Lung (tissue), 12 donors: ENCODE results near the gene SUGCT. TPM values are rescaled to one million over a fixed set of nuclear protein-coding genes. Genes with fewer than 3 reads are reported as not detected.

Experiments
- ATAC-seq: fragments of 200-7000 bp; cut with Tn5 transposase; one replicate; pipeline ENCODE4 v1.9.1; 2020; ENCODE audit warnings: moderate number of reproducible peaks; ENCODE audit not compliant: insufficient read depth, low FRiP score
- DNase-seq, 3 donors: peaks; one replicate each; pipeline ENCODE4 v3.0.0-alpha.2; 2013 to 2017
- H3K27ac ChIP-seq, 2 donors: one replicate each; pipeline ENCODE4 v1.5.1; 2013; ENCODE audit warnings: mild to moderate bottlenecking in 2 of 2, moderate library complexity in 2 of 2, control low read depth in 1 of 2, inconsistent platforms in 1 of 2, low read depth in 1 of 2, low read length in 1 of 2
- H3K27me3 ChIP-seq, 3 donors: one replicate each; pipeline ENCODE4 v1.5.1; 2013; ENCODE audit warnings: low read length in 2 of 3; ENCODE audit not compliant: control insufficient read depth in 3 of 3, insufficient read depth in 3 of 3
- H3K36me3 ChIP-seq, 4 donors: one replicate each; pipeline ENCODE4 v1.5.1; 2013; ENCODE audit warnings: low read length in 4 of 4, mild to moderate bottlenecking in 1 of 4, moderate library complexity in 1 of 4; ENCODE audit not compliant: control insufficient read depth in 4 of 4, insufficient read depth in 4 of 4
- H3K4me1 ChIP-seq, 5 donors: one replicate each; pipeline ENCODE4 v1.5.1; 2013; ENCODE audit warnings: low read length in 5 of 5, mild to moderate bottlenecking in 2 of 5, moderate library complexity in 1 of 5; ENCODE audit not compliant: control insufficient read depth in 5 of 5, insufficient read depth in 5 of 5
- H3K4me3 ChIP-seq: one replicate; pipeline ENCODE4 v1.5.1; 2013; ENCODE audit warnings: mild to moderate bottlenecking, control low read depth, moderate library complexity
- H3K9ac ChIP-seq, 2 donors: one replicate each; pipeline ENCODE4 v1.5.1; 2013; ENCODE audit warnings: low read length in 2 of 2, control low read depth in 1 of 2; ENCODE audit not compliant: insufficient read depth in 1 of 2
- H3K9me3 ChIP-seq, 4 donors: one replicate each; pipeline ENCODE4 v1.5.1; 2013; ENCODE audit warnings: low read length in 3 of 4, mild to moderate bottlenecking in 1 of 4, moderate library complexity in 1 of 4; ENCODE audit not compliant: control insufficient read depth in 4 of 4, insufficient read depth in 3 of 4
- WGBS, 2 donors: extraction: QIAGEN DNeasy Blood & Tissue Kit; methylation state at CpG; one replicate each; pipeline ENCODE4 v1.1.7; 2013; 5-methylcytosine and 5-hydroxymethylcytosine counted together
- polyA plus RNA-seq, 2 donors: library from polyadenylated mRNA; stranded (reverse); fragments of 200-250 nt; gene quantifications; one replicate each; pipeline ENCODE4 v1.2.1, GENCODE V29; 2013
- total RNA-seq, 2 donors: library from RNA; depleted of rRNA in 1 of 2; stranded (reverse); fragments of >200 nt in 1 of 2; gene quantifications; one replicate each; pipeline ENCODE4 v1.2.1, GENCODE V29; 2014 to 2021
- TF ChIP-seq, protein P1 (sequence below): IDR thresholded peaks from 2 replicates; pipeline ENCODE4 v1.5.1; 2012; ENCODE audit warnings: mild to moderate bottlenecking; ENCODE audit errors: control extremely low read depth, extremely low read depth
- donor health status: control.
- donor health status: control.
- donor health status: Bipolar disorder and iron deficiency.
- donor health status: healthy.
- donor health status: DM: yes; HTN: yes; CAD: no.

SUGCT gene
- total and polyA plus RNA-seq, 4 donors = 0.23 to 4.2 (median 1.8) TPM

GRCh38 chr7:40587419-40587818, 452.6 kb downstream of the SUGCT start:
- Histone ChIP-seq H3K27me3 (no peaks in the 10 kb centered on the region), H3K4me3 (no peak overlapping the region), H3K9ac (no peak overlapping the region), H3K27ac (no peak overlapping the region), H3K4me1 (no peaks in the 10 kb centered on the region), H3K9me3 (no peaks in the 10 kb centered on the region), H3K36me3 (no peaks in the 10 kb centered on the region)
- TF ChIP-seq, protein P1, sequence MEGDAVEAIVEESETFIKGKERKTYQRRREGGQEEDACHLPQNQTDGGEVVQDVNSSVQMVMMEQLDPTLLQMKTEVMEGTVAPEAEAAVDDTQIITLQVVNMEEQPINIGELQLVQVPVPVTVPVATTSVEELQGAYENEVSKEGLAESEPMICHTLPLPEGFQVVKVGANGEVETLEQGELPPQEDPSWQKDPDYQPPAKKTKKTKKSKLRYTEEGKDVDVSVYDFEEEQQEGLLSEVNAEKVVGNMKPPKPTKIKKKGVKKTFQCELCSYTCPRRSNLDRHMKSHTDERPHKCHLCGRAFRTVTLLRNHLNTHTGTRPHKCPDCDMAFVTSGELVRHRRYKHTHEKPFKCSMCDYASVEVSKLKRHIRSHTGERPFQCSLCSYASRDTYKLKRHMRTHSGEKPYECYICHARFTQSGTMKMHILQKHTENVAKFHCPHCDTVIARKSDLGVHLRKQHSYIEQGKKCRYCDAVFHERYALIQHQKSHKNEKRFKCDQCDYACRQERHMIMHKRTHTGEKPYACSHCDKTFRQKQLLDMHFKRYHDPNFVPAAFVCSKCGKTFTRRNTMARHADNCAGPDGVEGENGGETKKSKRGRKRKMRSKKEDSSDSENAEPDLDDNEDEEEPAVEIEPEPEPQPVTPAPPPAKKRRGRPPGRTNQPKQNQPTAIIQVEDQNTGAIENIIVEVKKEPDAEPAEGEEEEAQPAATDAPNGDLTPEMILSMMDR = no peak
- no peak for DNase-seq
- no peak for ATAC-seq

DNA sequence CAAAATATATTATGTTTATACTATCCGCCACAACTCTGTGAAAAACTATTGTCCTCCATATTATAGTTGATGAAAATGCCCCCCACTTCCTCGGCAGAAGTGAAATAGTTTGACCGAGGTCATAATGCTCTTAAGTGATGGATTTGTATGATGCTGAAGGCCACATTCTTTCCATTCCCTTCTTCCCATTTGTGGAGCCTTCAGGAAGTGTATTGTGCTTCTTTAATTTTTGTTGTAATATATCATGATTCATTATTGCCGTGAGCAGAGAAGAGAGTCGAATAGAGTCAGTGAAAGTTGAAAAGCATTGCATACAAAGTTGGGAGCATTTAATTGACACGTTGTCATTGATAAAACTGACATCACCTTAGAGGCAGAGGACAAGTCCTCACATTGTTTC, 460.3 kb downstream of the SUGCT start:
- ATAC-seq = no peak
- H3K9ac ChIP-seq = no peak overlapping the region
- H3K27ac ChIP-seq = no peak overlapping the region
- no peak for DNase-seq
- WGBS, 2 donors = 65 to 87% methylated on average over 6 of the region's 6 CpGs
- no peaks in the 10 kb centered on the region for H3K36me3 ChIP-seq
- peaks cover 0 to 4% (median 0%) of the 10 kb centered on the region in 4 donors for H3K9me3 ChIP-seq
- TF ChIP-seq, protein P1 = no peak
- no peak overlapping the region for H3K4me3 ChIP-seq
- no peaks in the 10 kb centered on the region for H3K4me1 ChIP-seq
- H3K27me3 ChIP-seq = no peaks in the 10 kb centered on the region

DNA sequence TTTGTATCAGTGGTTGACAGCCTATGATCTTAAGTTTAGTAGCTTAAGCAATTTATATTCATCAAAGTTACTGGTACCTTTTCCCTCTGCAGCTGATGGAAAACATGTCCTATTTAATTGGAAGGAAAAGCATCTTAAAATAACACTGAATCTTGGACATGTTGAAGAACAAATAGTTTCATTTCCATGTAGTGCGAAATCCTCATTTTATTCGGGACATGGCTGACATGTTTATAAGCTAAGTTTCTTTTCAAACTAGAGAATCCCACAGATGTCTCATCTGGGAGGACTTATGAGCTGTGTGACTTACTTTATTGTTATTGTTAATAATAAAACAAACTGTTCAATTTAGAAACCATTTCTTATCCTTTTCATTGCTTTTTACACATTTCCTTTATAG, 461.0 kb downstream of the SUGCT start:
- Histone ChIP-seq H3K36me3 (no peaks in the 10 kb centered on the region), H3K4me3 (no peak overlapping the region), H3K27me3 (no peaks in the 10 kb centered on the region), H3K27ac (no peak overlapping the region), H3K9ac (no peak overlapping the region), H3K9me3 (peaks cover 0 to 4% (median 0%) of the 10 kb centered on the region in 4 donors), H3K4me1 (no peaks in the 10 kb centered on the region)
- DNase-seq = no peak
- ATAC-seq = no peak
- TF ChIP-seq, protein P1 = no peak
- 83 to 92% methylated on average over 2 of the region's 2 CpGs for WGBS, 2 donors

GRCh38 chr7:40597517-40597916, 462.7 kb downstream of the SUGCT start:
- DNase-seq = no peak
- TF ChIP-seq, protein P1 = no peak

More at GRCh38 chr7:40597517-40597916, 462.7 kb downstream of the SUGCT start:
- no peak overlapping the region for H3K27ac ChIP-seq
- H3K4me1 ChIP-seq = no peaks in the 10 kb centered on the region
- H3K4me3 ChIP-seq = no peak overlapping the region
- H3K9ac ChIP-seq = no peak overlapping the region
- peaks cover 0 to 7% (median 0%) of the 10 kb centered on the region in 4 donors for H3K9me3 ChIP-seq
- no peaks in the 10 kb centered on the region for H3K27me3 ChIP-seq
- H3K36me3 ChIP-seq = no peaks in the 10 kb centered on the region
- ATAC-seq = no peak
